ENCODE measurements around the gene SPNS3.

SPNS3 gene

DNA sequence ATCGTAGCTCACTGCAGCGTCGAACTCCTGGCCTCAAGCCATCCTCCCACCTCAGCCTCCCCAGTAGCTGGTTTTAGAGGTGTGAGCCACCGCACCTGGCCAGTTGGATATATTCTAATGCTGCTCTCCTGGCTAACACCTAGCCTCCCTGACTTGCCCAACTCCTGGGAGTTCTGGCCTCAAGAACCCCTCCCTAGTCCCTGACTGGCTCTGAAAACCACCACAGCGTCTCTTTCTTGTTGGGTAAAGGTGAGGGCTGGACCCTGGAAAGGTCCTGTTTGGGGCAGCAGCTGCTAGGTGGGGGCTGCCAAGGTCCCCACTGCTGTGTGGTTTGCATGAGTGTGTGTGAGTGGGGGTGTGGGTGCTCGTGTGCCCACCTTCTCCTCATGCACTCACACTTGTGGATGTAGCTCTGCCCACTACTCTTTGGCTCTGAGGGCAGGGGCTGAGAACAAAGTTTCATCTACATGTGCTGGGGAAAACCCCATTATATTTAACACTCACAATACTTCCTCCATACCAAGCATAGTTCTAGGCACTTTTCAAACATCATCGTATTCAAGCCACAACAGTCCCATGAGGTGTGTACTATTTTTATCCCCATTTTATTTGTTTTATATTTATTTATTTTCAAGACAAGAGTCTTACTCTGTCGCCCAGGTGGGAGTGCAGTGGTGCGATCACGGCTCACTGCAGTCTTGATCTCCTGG lies 7.1 kb upstream of the SPNS3 start:
- no peak for DNase-seq (ENCODE audit: low spot score)

- no peak for DNase-seq (ENCODE audit: low spot score)
Observed at GRCh38 chr17:4427505-4427904, 6.2 kb upstream of the SPNS3 start.

DNA sequence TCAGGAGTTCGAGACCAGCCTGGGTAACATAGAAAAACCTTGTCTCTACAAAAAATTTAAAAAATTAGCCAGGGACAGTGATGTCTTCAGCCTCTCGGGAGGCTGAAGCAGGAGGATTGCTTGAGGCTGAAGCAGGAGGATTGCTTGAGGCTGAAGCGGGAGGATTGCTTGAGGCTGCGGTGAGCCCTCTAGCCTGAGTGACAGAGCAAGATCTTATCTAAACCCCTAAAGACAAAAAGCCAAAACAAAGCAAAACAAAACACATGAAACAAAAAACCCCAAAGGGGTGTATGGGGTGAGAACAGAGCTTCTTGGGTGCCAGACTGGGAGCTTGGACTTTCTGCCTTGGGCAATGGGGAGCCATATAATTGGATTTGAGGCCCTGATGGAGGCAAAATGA lies 2.6 kb downstream of the SPNS3 start:
- DNase-seq (ENCODE audit: low spot score), result no peak

DNA sequence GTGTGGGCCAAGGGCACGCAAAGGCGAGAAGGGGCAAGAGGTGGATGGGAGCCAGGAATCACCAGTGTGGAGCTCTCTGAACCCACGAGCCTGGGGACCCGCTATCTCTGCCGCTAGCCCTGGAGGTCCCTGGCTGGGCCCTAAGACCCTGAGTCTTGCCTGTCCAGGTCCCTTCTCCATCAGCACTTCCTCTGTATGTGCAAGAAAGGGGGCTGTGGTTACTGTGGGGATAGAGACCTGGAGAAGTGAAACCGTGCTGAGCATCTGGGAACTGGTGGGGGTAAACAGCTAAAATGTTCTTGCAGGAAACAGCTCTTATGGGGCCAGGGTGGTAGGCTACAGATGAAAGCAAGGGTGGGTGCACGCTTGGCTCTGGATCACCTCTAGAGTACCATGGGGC lies 3.1 kb downstream of the SPNS3 start:
- DNase-seq (ENCODE audit: low spot score), result no peak

DNA sequence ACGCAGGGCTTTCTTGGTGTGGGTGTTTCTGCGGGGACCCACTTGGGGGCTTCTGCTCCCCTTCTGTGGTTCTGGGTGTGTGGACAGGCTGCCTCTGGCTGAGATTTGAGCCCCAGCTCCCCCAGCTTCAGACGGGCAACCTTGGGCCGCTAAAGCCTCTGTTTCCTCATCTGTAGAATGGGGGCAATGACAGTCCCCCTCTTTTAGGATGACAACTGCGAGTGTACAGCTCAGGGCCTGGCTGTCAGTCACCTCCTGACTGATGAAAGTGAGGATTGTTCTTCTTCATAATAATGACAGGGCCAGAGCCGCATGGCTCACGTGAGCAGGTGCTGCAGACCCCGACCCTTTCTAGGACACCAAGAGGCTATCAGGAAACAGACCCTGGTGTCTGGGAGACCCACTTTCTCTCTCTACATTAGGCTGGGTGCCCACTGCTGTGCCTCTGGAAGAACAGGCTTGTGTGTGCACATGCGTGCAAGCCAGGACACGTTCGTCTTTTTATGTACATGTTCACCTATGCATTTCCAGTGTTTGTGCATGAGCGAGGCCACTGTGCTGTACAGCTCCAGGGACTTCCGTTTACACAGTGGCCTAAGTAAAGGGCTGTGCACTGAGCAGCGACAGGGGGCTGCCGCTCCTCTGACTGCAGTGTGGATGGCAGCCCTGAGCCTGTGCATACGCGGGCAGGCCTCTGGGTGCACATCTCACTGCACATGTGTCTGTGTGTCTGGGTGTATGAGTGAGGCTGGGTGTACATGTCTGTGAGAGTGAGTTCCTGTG lies 4.6 kb downstream of the SPNS3 start:
- no peak for DNase-seq (ENCODE audit: low spot score)

DNA sequence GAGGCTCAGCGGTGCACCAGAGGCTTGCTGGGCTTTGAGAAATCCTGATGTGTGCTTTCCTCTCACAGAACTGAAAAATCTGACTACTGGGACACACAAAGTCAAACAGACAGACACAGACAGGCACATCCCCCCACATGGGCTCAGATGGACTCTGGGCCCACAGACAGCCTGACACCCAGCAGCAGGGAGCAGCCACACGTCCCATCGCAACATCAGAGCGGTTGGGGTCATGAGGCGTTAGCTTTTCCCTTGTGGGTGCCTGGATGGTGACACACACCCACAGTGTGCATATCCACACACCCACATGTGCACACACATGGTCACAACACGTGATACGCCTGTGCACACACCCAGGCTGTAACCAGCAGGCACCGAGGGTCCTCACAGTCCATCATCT lies 6.3 kb downstream of the SPNS3 start:
- no peak for DNase-seq (ENCODE audit: low spot score)

GRCh38 chr17:4440690-4441686 lies 7.2 kb downstream of the SPNS3 start:
- DNase-seq (ENCODE audit: low spot score), result no peak

GRCh38 chr17:4442582-4442981 lies 8.8 kb downstream of the SPNS3 start:
- DNase-seq (ENCODE audit: low spot score), result no peak

GRCh38 chr17:4443476-4443875 lies 9.7 kb downstream of the SPNS3 start:
- DNase-seq (ENCODE audit: low spot score), result no peak

GRCh38 chr17:4444782-4445473 lies 11.2 kb downstream of the SPNS3 start:
- no peak for DNase-seq (ENCODE audit: low spot score)

DNA sequence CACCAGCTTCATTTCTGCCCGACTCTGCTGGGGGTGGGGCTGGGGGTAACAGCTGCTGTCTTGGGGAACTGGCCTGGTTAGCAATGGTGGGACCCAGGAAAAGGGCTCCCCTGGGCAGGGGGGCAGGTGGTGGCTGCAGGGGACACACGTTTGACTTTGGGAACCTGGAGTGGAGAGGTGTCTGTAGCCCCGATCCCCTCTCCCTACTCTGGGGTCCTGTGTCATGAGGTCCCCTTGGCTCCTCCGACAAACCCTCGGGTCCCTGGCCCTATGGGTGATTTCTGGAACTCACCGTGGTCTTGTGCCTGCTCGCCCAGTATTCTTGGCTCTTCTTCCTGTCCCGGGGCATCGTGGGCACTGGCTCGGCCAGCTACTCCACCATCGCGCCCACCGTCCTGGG lies 12.0 kb downstream of the SPNS3 start:
- no peak for DNase-seq (ENCODE audit: low spot score)

DNA sequence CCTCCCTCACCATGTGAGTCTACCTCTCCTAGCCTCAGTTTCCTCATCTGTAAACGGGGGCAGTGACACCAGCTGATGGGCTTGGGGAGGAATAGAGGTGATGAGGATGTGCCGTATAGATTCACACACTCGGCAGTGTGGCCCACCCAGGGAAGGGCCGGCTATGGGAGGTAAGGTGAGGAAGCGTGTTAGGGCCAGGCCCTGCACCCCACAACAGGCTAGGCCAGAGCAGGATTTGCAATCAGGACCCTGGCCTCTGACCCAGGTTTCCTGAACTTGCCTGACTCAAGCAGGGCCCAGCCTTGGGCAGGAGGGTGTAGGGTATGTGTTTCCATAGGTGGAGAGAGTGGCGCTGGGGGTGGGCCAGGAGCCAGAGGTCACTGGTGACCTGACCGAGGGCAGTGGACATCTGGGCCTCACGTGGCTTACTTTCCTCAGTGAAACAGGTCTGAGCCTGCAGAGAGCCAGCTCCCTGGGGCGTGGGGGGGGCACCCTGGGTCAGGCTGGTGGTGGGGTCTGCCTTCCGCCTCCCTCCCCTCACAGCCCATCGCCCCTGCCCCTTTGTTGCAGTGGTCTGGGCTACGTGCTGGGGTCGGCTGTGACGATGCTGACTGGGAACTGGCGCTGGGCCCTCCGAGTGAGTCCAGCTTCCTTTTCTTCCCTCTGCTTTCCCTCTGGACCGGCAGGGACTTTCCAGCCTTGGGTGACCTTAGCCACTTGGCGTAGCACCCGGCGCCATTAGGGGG lies 12.8 kb downstream of the SPNS3 start:
- DNase-seq (ENCODE audit: low spot score), result no peak

GRCh38 chr17:4448197-4448980 lies 14.6 kb downstream of the SPNS3 start:
- no peak for DNase-seq (ENCODE audit: low spot score)

DNA sequence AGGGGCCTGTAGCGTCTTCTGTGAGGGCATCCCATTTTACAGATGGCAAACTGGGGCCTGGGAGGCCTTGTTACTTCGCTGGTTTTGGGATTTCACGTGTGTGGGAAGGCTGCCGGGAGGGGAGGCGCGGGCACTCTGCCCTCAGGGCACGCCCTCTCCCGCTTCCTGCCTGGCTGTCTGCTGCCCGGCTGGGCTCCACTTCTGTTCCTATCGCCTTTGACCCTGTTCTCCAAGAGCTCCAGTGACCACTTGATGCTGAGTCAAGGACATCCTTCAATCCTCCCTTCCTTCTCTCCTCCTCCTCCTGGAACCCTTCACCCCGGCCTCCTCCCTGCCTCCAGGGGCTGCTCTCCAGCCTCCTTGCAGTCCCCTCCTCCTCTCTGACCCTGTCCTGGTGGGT lies 16.0 kb downstream of the SPNS3 start:
- no peak for DNase-seq (ENCODE audit: low spot score)

- no peak for DNase-seq (ENCODE audit: low spot score)
Observed at GRCh38 chr17:4450710-4451316, 17.1 kb downstream of the SPNS3 start.

- no peak for DNase-seq (ENCODE audit: low spot score)
Observed at GRCh38 chr17:4453812-4454591, 20.3 kb downstream of the SPNS3 start.

DNA sequence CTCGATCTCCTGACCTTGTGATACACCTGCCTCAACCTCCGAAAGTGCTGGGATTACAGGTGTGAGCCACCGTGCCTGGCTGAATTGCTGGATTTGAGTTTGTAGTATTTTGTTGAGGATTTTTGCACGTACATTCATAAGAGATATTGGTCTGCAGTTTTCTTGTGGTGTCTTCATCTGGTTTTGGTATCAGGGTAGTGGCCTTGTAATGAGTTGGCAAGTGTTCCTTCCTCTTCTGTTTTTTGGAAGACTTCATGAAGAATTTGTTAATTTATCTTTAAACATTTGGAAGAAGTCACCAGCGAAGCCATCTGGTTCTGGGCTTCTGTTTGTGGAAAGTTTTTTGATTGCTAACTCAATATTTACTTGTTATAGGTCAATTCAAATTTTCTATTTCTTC lies 26.9 kb downstream of the SPNS3 start:
- no peak for DNase-seq (ENCODE audit: low spot score)

- DNase-seq (ENCODE audit: low spot score), result no peak
Observed at GRCh38 chr17:4463818-4464476, 30.2 kb downstream of the SPNS3 start.

- DNase-seq (ENCODE audit: low spot score), result no peak
Observed at GRCh38 chr17:4465786-4466185, 32.0 kb downstream of the SPNS3 start.

All from CD4-positive, alpha-beta T cell treated with Interleukin-15 for 4 hours (primary cell).